ENCODE results near the gene POU6F1. TPM values are rescaled to one million over a fixed set of nuclear protein-coding genes. Genes with fewer than 3 reads are reported as not detected.

Gene POU6F1
- total and polyA plus RNA-seq, 2 of the 8 experiments (the other 6 are each of a cell fraction or from before 2014, with no cell fraction given), result 5.6 to 8.7 TPM

DNA sequence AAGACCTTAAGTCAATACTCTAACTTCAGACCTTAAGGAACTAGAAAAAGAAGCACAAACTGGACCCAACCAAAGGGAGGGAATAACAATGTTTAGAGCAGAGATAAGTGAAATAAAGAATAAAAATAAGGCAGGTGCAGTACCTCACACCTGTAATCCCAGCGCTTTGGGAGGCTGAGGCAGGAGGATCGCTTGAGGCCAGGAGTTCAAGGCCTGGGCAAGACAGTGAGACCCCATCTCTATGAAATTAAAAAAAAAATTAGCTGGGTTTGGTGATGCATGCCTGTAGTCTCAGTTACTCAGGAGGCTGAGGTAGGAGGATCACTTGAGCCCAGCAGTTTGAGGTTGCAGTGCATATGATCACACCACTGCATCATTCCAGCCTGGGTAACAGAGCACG lies 54.1 kb downstream of the POU6F1 start:
- no peak overlapping the region for H2BK5ac ChIP-seq (ENCODE audit: low read depth, low read length)
- H2BK12ac ChIP-seq (ENCODE audit: low read depth, low read length), result no peak overlapping the region
- H3K79me2 ChIP-seq (ENCODE audit: control insufficient read depth in 1 of 2, insufficient read depth in 2 of 2, low read length in 2 of 2), result peaks cover 9 to 85% of the 10 kb centered on the region in 2 experiments; a peak in 3 of 4 replicates
- no peak overlapping the region for H4K8ac ChIP-seq (ENCODE audit: extremely low read depth, insufficient read depth, low read length)
- no peak overlapping the region for H2AK5ac ChIP-seq (ENCODE audit: low read depth, low read length)
- DNase-seq (ENCODE audit: low read depth in 1 of 2, low spot score in 2 of 2), result no peak
- 64% methylated on average over 3 of the region's 3 CpGs; no CpG with 5 or more reads in 1 of the 2 experiments for WGBS, 2 experiments (ENCODE audit: extremely low coverage in 1 of 2, insufficient coverage in 1 of 2, insufficient read length in 1 of 2, insufficient replicate concordance in 2 of 2, low coverage in 1 of 2, low lambda C conversion rate in 2 of 2, missing lambda C conversion rate in 1 of 2)
- ChIA-PET CTCF (ENCODE audit: partially characterized antibody) (no interaction called here), POLR2A (ENCODE audit: partially characterized antibody) (interaction anchor here (0.6 to 2.1 kb wide), 2 partner anchors 11 to 80 kb away, joined by 3 to 10 read pairs; partner anchors contain the start of gene CSRNP2)
- H4K91ac ChIP-seq (replicated peaks; ENCODE audit: insufficient read length, low read length), result no peak overlapping the region
- H3K36me3 ChIP-seq (ENCODE audit: control insufficient read depth in 2 of 4, insufficient read depth in 4 of 4, low read length in 3 of 4), result no peaks in the 10 kb centered on the region
- no peaks in the 10 kb centered on the region for H3K27me3 ChIP-seq (replicated peaks in 1 of 4; ENCODE audit: control insufficient read depth in 3 of 4, extremely low read depth in 1 of 4, insufficient read depth in 3 of 4, low read length in 3 of 4)
- no peak overlapping the region for H3K56ac ChIP-seq (replicated peaks; ENCODE audit: insufficient read length, low read depth, low read length)
- H3K79me1 ChIP-seq (ENCODE audit: low read depth, low read length), result peaks cover 6% of the 10 kb centered on the region; the same call in 1 of the 2 replicates
- no peak overlapping the region for H3K9ac ChIP-seq (replicated peaks in 1 of 4; ENCODE audit: extremely low read depth in 1 of 4, low read depth in 3 of 4, low read length in 3 of 4)
- no peak overlapping the region for H3K14ac ChIP-seq (ENCODE audit: insufficient read length)
- H3K27ac ChIP-seq (ENCODE audit: low read depth, low read length), result no peak overlapping the region
- H3K4ac ChIP-seq (replicated peaks; ENCODE audit: insufficient read length, low read depth, low read length), result no peak overlapping the region
- H4K20me1 ChIP-seq (replicated peaks in 1 of 2; ENCODE audit: control insufficient read depth in 1 of 2, insufficient read depth in 2 of 2, low read length in 2 of 2), result peaks cover 4 to 10% of the 10 kb centered on the region in 2 experiments
- no peak overlapping the region for H3K18ac ChIP-seq (ENCODE audit: extremely low read depth, low read length)
- H2AFZ ChIP-seq (ENCODE audit: low read length), result no peak overlapping the region
- H3K4me2 ChIP-seq (ENCODE audit: insufficient read depth in 1 of 2, low read depth in 2 of 2, low read length in 2 of 2), result no peak overlapping the region
- H3K23ac ChIP-seq (ENCODE audit: insufficient read length), result no peak overlapping the region
- no peak overlapping the region for H4K5ac ChIP-seq (ENCODE audit: insufficient read length, low read depth, low read length)
- no peak for FAIRE-seq
- no peak overlapping the region for H2BK15ac ChIP-seq (ENCODE audit: low read length)
- H2BK120ac ChIP-seq (replicated peaks; ENCODE audit: low read depth, low read length), result no peak overlapping the region
- H3K9me3 ChIP-seq (ENCODE audit: insufficient read depth in 2 of 2, low read depth in 1 of 2, low read length in 1 of 2), result no peaks in the 10 kb centered on the region
- H3K4me1 ChIP-seq (replicated peaks in 1 of 4; ENCODE audit: control insufficient read depth in 3 of 4, insufficient read depth in 4 of 4, low read length in 3 of 4), result no peaks in the 10 kb centered on the region
- H3K23me2 ChIP-seq (ENCODE audit: low read depth, low read length), result no peaks in the 10 kb centered on the region
- no peak overlapping the region for H3K4me3 ChIP-seq (ENCODE audit: extremely low read depth in 1 of 4, insufficient read depth in 2 of 4, low read depth in 3 of 4, low read length in 4 of 4)
- no peak overlapping the region for H2BK20ac ChIP-seq (ENCODE audit: low read length)
- TF ChIP-seq YY1 (IDR thresholded peaks at IDR 0.05; ENCODE audit: low read depth, low read length) (no peak), GABPA (IDR thresholded peaks at IDR 0.05; ENCODE audit: borderline replicate concordance, insufficient read depth, low read length) (no peak), TCF12 (IDR thresholded peaks at IDR 0.05; ENCODE audit: low read depth, low read length) (no peak), TAF1 (IDR thresholded peaks at IDR 0.05; ENCODE audit: low read depth, low read length) (no peak), SRF (IDR thresholded peaks at IDR 0.05; ENCODE audit: low read depth, low read length) (no peak)

All from H1 (cell line).